DOHH2 (cell line): ENCODE results near the gene IER2.

Source experiments
- H3F3A ChIP-seq: fragments of 200-600 bp; sonication (generic), shearing (Covaris generic); 2 replicates; pipeline ENCODE4 v1.6.0; 2016; ENCODE audit warnings: antibody characterized with exemption, mild to moderate bottlenecking; ENCODE audit not compliant: control insufficient read depth, insufficient read depth
- H3K27ac ChIP-seq: fragments of 200-600 bp; sonication (generic); 2 replicates; pipeline ENCODE4 v1.5.1; 2014; ENCODE audit warnings: low read depth, mild to moderate bottlenecking, low read length, moderate library complexity
- H3K27me3 ChIP-seq: fragments of 200-600 bp; sonication (generic); 2 replicates; pipeline ENCODE4 v1.6.1; 2014; ENCODE audit warnings: mild to moderate bottlenecking, low read length, mixed read lengths; ENCODE audit not compliant: control insufficient read depth
- H3K36me3 ChIP-seq: fragments of 200-600 bp; sonication (generic); 2 replicates; pipeline ENCODE4 v1.6.1; 2014; ENCODE audit warnings: mild to moderate bottlenecking, low read length, moderate library complexity, mixed read lengths; ENCODE audit not compliant: control insufficient read depth
- H3K4me1 ChIP-seq: fragments of 200-600 bp; sonication (generic); 2 replicates; pipeline ENCODE4 v1.6.1; 2014; ENCODE audit warnings: mild to moderate bottlenecking, low read length, mixed read lengths; ENCODE audit not compliant: control insufficient read depth
- H3K4me2 ChIP-seq: fragments of 200-600 bp; sonication (generic); 2 replicates; pipeline ENCODE4 v1.6.0; 2014; ENCODE audit warnings: mild to moderate bottlenecking, low read length, moderate library complexity
- H3K4me3 ChIP-seq: fragments of 200-600 bp; sonication (generic); 2 replicates; pipeline ENCODE4 v1.5.1; 2014; ENCODE audit warnings: mild to moderate bottlenecking, low read length, mixed read lengths
- H3K79me2 ChIP-seq: fragments of 200-600 bp; sonication (generic); 2 replicates; pipeline ENCODE4 v1.6.1; 2014; ENCODE audit warnings: mild to moderate bottlenecking, low read length, mixed read lengths; ENCODE audit not compliant: control insufficient read depth
- H3K9me2 ChIP-seq: fragments of 200-600 bp; sonication (generic); replicated peaks from 2 replicates; pipeline ENCODE4 v1.6.1; 2014; ENCODE audit warnings: mild to moderate bottlenecking, low read length, mixed read lengths; ENCODE audit not compliant: control insufficient read depth
- H3K9me3 ChIP-seq: fragments of 200-600 bp; sonication (generic); 2 replicates; pipeline ENCODE4 v1.6.1; 2014; ENCODE audit warnings: antibody characterized with exemption, low read length, mixed read lengths; ENCODE audit not compliant: control insufficient read depth, insufficient read depth
- H4K20me1 ChIP-seq: fragments of 200-600 bp; sonication (generic); 2 replicates; pipeline ENCODE4 v1.6.0; 2014; ENCODE audit warnings: low read depth, mild to moderate bottlenecking, antibody characterized with exemption, low read length, moderate library complexity; ENCODE audit not compliant: control insufficient read depth, insufficient read depth
- EZH2phosphoT487 ChIP-seq: fragments of 200-600 bp; sonication (generic); IDR thresholded peaks from 2 replicates; pipeline ENCODE4 v1.6.1; 2017; ENCODE audit warnings: borderline replicate concordance, mild to moderate bottlenecking, antibody characterized with exemption, low read length, moderate library complexity, mixed read lengths
- TF ChIP-seq, protein P1 (sequence below): fragments of 200-600 bp; sonication (generic); IDR thresholded peaks from one replicate; pipeline ENCODE4 v1.5.1; 2014; ENCODE audit warnings: antibody characterized with exemption, mild to moderate bottlenecking, low read depth, low read length; ENCODE audit not compliant: poor library complexity, severe bottlenecking

IER2 gene

DNA sequence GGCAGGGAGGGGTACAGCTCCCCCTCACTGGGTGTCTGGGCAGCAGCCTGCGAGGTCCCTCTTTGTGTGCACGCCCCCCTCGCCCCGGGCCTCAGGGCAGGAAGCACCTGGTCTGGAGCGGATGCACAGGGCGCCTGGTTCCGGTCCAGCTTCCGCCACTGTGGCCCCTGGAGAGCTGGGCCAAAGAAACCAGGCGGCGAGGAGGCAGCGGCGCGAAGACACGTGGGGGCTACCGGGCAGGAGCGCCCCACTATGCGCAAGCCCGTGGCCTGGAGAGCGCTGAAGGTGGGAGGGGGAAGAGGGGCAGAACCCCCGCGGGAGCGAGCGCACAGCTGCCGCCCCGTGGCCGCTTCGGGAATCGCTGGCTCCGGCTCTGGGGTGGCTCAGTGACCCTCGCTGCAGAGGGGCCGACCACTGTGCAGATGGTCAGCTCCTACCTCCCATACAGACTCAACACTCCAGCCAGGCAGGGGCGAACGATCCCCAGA, 45.8 kb upstream of the IER2 start:
- peak overlapping the region; percentile 99 for H3K27ac ChIP-seq
- peaks cover 58% of the 10 kb centered on the region for H3K4me1 ChIP-seq
- H3K27me3 ChIP-seq: no peaks in the 10 kb centered on the region
- no peaks in the 10 kb centered on the region for H3K9me3 ChIP-seq
- TF ChIP-seq, protein P1, sequence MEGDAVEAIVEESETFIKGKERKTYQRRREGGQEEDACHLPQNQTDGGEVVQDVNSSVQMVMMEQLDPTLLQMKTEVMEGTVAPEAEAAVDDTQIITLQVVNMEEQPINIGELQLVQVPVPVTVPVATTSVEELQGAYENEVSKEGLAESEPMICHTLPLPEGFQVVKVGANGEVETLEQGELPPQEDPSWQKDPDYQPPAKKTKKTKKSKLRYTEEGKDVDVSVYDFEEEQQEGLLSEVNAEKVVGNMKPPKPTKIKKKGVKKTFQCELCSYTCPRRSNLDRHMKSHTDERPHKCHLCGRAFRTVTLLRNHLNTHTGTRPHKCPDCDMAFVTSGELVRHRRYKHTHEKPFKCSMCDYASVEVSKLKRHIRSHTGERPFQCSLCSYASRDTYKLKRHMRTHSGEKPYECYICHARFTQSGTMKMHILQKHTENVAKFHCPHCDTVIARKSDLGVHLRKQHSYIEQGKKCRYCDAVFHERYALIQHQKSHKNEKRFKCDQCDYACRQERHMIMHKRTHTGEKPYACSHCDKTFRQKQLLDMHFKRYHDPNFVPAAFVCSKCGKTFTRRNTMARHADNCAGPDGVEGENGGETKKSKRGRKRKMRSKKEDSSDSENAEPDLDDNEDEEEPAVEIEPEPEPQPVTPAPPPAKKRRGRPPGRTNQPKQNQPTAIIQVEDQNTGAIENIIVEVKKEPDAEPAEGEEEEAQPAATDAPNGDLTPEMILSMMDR: peak; percentile 99
- TF ChIP-seq EZH2phosphoT487: no peak
- H3K4me2 ChIP-seq: peak overlapping the region; percentile 100
- H4K20me1 ChIP-seq: no peaks in the 10 kb centered on the region; the same call in 1 of the 2 replicates
- peak overlapping the region; percentile 88 for H3K4me3 ChIP-seq
- peaks cover 40% of the 10 kb centered on the region for H3F3A ChIP-seq
- H3K79me2 ChIP-seq: peaks cover 46% of the 10 kb centered on the region
- peaks cover 49% of the 10 kb centered on the region for H3K36me3 ChIP-seq
- no peaks in the 10 kb centered on the region for H3K9me2 ChIP-seq

DNA sequence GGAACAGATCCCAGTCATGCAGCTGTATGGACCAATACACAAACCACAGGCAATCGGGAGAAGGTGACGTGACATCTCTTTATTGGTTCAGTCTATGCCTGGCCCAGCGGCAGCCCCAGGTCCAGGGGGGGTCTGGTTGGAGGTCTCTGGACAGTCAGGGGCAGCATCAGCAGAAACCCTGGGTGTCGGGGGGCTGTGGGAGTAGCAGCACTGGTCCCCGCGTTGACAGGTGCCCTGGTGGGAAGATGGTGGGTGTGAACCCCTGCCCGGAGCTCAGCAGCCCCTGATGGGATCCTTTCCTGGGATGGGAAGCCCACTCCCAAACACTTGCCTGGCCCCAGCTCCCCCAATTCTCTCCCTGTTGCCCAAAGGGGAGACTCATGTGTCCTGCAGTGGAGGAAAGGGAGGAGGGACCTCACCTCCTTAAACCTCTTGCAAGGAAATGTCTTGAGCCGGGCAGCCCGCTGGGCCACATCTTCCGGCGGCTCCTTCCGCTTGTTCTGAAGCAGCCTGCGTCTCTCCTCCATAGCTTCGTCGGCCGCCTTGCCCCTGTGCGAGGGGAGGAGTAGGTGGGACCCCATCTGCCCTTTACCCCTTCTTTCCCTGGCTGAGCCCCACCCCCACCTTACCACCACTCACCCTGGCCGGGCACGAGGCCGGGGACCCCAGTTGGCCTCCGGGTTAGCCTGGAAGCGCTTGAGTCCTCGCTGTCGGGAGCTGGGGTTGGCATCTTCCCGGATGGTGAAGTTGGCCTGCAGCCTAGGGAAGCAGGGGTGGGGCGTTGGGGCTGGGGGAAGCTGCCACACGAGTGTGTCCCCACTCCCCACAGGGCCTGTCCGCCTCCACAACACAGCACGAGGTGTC, 45.1 kb upstream of the IER2 start:
- Histone ChIP-seq H3F3A (peaks cover 36% of the 10 kb centered on the region), H3K9me2 (no peaks in the 10 kb centered on the region), H3K27ac (peak overlapping the region; percentile 99), H3K4me3 (peak overlapping the region; percentile 88), H3K27me3 (no peaks in the 10 kb centered on the region), H3K36me3 (peaks cover 49% of the 10 kb centered on the region), H3K4me2 (peak overlapping the region; percentile 100), H3K79me2 (peaks cover 41% of the 10 kb centered on the region), H3K4me1 (peaks cover 51% of the 10 kb centered on the region), H3K9me3 (no peaks in the 10 kb centered on the region), H4K20me1 (no peaks in the 10 kb centered on the region; the same call in 1 of the 2 replicates)
- TF ChIP-seq, protein P1: peak; percentile 59
- TF ChIP-seq EZH2phosphoT487: no peak

DNA sequence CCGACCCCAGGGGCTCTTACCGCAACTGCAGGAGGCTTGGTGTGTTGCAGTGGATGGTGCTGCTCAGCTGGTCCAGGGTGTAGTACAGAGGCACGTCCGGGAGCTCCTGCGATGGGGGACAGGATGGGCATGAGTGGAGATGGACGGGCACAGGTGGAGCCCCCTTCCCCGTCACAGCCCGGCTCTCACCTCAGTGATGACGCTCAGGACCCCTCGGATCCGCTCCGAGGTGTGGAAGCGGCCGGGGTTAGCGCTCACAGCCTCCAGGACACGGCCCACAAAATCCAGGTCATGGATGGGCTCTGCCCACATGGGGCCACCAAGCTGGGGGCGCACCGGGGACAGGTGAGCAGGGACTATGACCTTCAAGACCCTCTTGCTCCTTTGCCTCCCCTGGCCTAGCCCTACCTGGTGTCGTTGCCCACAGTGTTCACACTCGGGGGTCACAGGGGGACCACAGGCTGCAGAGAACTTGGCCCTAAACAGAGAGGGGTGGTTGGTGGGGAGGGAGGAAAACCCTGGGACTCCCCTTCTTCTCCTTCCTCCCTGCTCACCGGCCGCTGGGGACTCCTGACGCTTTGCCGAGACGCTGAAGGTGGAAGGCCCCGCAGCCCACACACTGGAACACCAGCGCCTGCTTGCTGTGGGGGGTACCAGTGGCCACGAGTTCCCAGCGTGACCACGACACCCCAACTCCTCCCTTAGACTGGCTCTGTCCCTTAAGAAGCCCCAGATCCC, 40.7 kb upstream of the IER2 start:
- Histone ChIP-seq H3K4me1 (peaks cover 20% of the 10 kb centered on the region), H3K79me2 (peaks cover 19% of the 10 kb centered on the region), H4K20me1 (no peaks in the 10 kb centered on the region), H3K4me3 (no peak overlapping the region), H3K27me3 (no peaks in the 10 kb centered on the region), H3K4me2 (no peak overlapping the region), H3K36me3 (peaks cover 42% of the 10 kb centered on the region), H3K27ac (no peak overlapping the region), H3K9me3 (no peaks in the 10 kb centered on the region), H3K9me2 (no peaks in the 10 kb centered on the region), H3F3A (peaks cover 10% of the 10 kb centered on the region)
- TF ChIP-seq, protein P1: no peak
- no peak for TF ChIP-seq EZH2phosphoT487
